ENCODE results near the gene FGR.
"Not testable (repeated sequence)": the region's sequence is repeated elsewhere in the genome, so short reads cannot be mapped to it uniquely, and the experiment has no call there.

Gene FGR

GRCh38 chr1:27621051-27621920, 13.7 kb downstream of the FGR start:
- Histone ChIP-seq H3K4me1 (no peaks in the 10 kb centered on the region), H3K9me3 (no peaks in the 10 kb centered on the region), H3K4me3 (ENCODE audit: low read depth, low read length) (no peak overlapping the region), H3K36me3 (no peaks in the 10 kb centered on the region), H3K27me3 (no peaks in the 10 kb centered on the region)
- TF ChIP-seq CTCF (IDR thresholded peaks at IDR 0.05; ENCODE audit: low read depth, low read length) = no peak
- no peak for DNase-seq

GRCh38 chr1:27619782-27620438, 15.1 kb downstream of the FGR start:
- not testable (repeated sequence) for H3K36me3 ChIP-seq; H3K4me3 ChIP-seq (ENCODE audit: low read depth, low read length); DNase-seq; H3K4me1 ChIP-seq; H3K9me3 ChIP-seq; H3K27me3 ChIP-seq

- Histone ChIP-seq H3K27me3 (no peaks in the 10 kb centered on the region), H3K9me3 (no peaks in the 10 kb centered on the region), H3K4me3 (ENCODE audit: low read depth, low read length) (no peak overlapping the region), H3K36me3 (no peaks in the 10 kb centered on the region), H3K4me1 (no peaks in the 10 kb centered on the region)
- no peak for TF ChIP-seq CTCF (IDR thresholded peaks at IDR 0.05; ENCODE audit: low read depth, low read length)
- no peak for DNase-seq
Measured at GRCh38 chr1:27618341-27619082, 16.5 kb downstream of the FGR start.

- Histone ChIP-seq H3K4me3 (ENCODE audit: low read depth, low read length) (no peak overlapping the region), H3K36me3 (no peaks in the 10 kb centered on the region), H3K9me3 (no peaks in the 10 kb centered on the region), H3K27me3 (no peaks in the 10 kb centered on the region), H3K4me1 (no peaks in the 10 kb centered on the region)
- TF ChIP-seq CTCF (IDR thresholded peaks at IDR 0.05; ENCODE audit: low read depth, low read length) = no peak
- DNase-seq = no peak
Measured at GRCh38 chr1:27617420-27617819, 17.6 kb downstream of the FGR start.

- no peaks in the 10 kb centered on the region for H3K36me3 ChIP-seq
- no peaks in the 10 kb centered on the region for H3K9me3 ChIP-seq
- H3K4me3 ChIP-seq (ENCODE audit: low read depth, low read length) = no peak overlapping the region
- H3K4me1 ChIP-seq = no peaks in the 10 kb centered on the region
- no peaks in the 10 kb centered on the region for H3K27me3 ChIP-seq
- peak; percentile 13; the same call in 1 of the 2 replicates for TF ChIP-seq CTCF (IDR thresholded peaks at IDR 0.05; ENCODE audit: low read depth, low read length)
- DNase-seq = no peak
Measured at GRCh38 chr1:27616441-27616840, 18.5 kb downstream of the FGR start.

- Histone ChIP-seq H3K4me1 (no peaks in the 10 kb centered on the region), H3K4me3 (ENCODE audit: low read depth, low read length) (no peak overlapping the region), H3K9me3 (no peaks in the 10 kb centered on the region), H3K27me3 (no peaks in the 10 kb centered on the region), H3K36me3 (no peaks in the 10 kb centered on the region)
- TF ChIP-seq CTCF (IDR thresholded peaks at IDR 0.05; ENCODE audit: low read depth, low read length) = no peak
- no peak for DNase-seq
Measured at GRCh38 chr1:27615346-27616192, 19.4 kb downstream of the FGR start.
